Endothelial cell of umbilical vein (primary cell): ENCODE data around the gene SCAMP5. TPM values are rescaled to one million over a fixed set of nuclear protein-coding genes. Genes with fewer than 3 reads are reported as not detected.

Experiments used
- BruUV-seq: library from RNA; stranded (reverse); fragments of 400-500 nt; replicated peaks from 2 replicates; lab custom pipeline; 2021; lab: Mats Ljungman, UMichigan
- CTCF ChIA-PET: fragments of 300-600, 350-600 bp; sonication (Branson Sonifier 250); formaldehyde crosslinking; loops from one replicate; lab custom pipeline; 2021; ENCODE audit warnings: antibody characterized with exemption, inconsistent platforms; lab: Charles Lee
- POLR2A ChIA-PET: fragments of 300-600, 350-600 bp; sonication (Branson Sonifier 250); formaldehyde crosslinking; loops from one replicate; lab custom pipeline; 2021; ENCODE audit warnings: antibody characterized with exemption, inconsistent platforms; lab: Charles Lee
- DNase-seq: peaks from one replicate; pipeline ENCODE4 v3.0.0-alpha.2; 2011; ENCODE audit warnings: low read depth, low spot score
- FAIRE-seq: peaks from 2 replicates; lab custom pipeline; 2011; peaks lifted over from hg19 to GRCh38; lab: Jason Lieb, UNC
- H2AFZ ChIP-seq: 2 replicates; pipeline ENCODE4 v1.6.0; 2012; ENCODE audit warnings: low read depth, low read length, control low read depth, inconsistent platforms
- H3K27ac ChIP-seq: 2 replicates; pipeline ENCODE4 v1.5.1; 2011; ENCODE audit warnings: low read depth, mild to moderate bottlenecking, control low read depth, low read length, moderate library complexity; ENCODE audit not compliant: insufficient read depth
- H3K27me3 ChIP-seq, 2 experiments: 2 replicates each; pipeline versions ENCODE4 v1.6.0 to v1.6.1; 2011; ENCODE audit warnings: low read length in 2 of 2, mixed read lengths in 1 of 2; ENCODE audit not compliant: control insufficient read depth in 2 of 2, insufficient read depth in 2 of 2
- H3K36me3 ChIP-seq, 2 experiments: 2 replicates in 1 of 2; 3 replicates in 1 of 2; pipeline ENCODE4 v1.5.1; 2011; ENCODE audit warnings: low read length in 2 of 2, mild to moderate bottlenecking in 1 of 2, moderate library complexity in 1 of 2; ENCODE audit not compliant: control insufficient read depth in 2 of 2, insufficient read depth in 2 of 2; ENCODE audit errors: extremely low read depth in 1 of 2
- H3K4me1 ChIP-seq: 3 replicates; pipeline ENCODE4 v1.5.1; 2011; ENCODE audit warnings: mild to moderate bottlenecking, low read length; ENCODE audit not compliant: control insufficient read depth, insufficient read depth; ENCODE audit errors: extremely low read depth
- H3K4me2 ChIP-seq: 2 replicates; pipeline ENCODE4 v1.6.1; 2011; ENCODE audit warnings: low read length, control low read depth, mixed read lengths; ENCODE audit not compliant: insufficient read depth
- H3K4me3 ChIP-seq, 3 experiments: fragments of 200-600 bp in 1 of 3; sonication (generic), shearing (Covaris generic) in 1 of 3; replicated peaks in 1 of 3; 2 replicates each; pipeline ENCODE4 v1.5.1; 2011 to 2016; ENCODE audit warnings: control low read depth in 3 of 3, low read length in 3 of 3, mild to moderate bottlenecking in 2 of 3, inconsistent platforms in 1 of 3, low read depth in 1 of 3, moderate library complexity in 1 of 3; ENCODE audit not compliant: insufficient read depth in 1 of 3
- H3K79me2 ChIP-seq: 2 replicates; pipeline ENCODE4 v1.6.0; 2012; ENCODE audit warnings: low read length, inconsistent platforms; ENCODE audit not compliant: control insufficient read depth, insufficient read depth
- H3K9ac ChIP-seq: replicated peaks from 2 replicates; pipeline ENCODE3; 2011; ENCODE audit warnings: low read length, control low read depth; ENCODE audit not compliant: insufficient read depth; ENCODE audit errors: extremely low read depth
- H3K9me1 ChIP-seq: replicated peaks from 3 replicates; pipeline ENCODE4 v1.6.0; 2011; ENCODE audit warnings: mild to moderate bottlenecking, low read length; ENCODE audit not compliant: control insufficient read depth, insufficient read depth; ENCODE audit errors: extremely low read depth
- H3K9me3 ChIP-seq: replicated peaks from 2 replicates; pipeline ENCODE4 v1.5.1; 2012; ENCODE audit warnings: low read length, inconsistent platforms; ENCODE audit not compliant: control insufficient read depth, insufficient read depth
- H4K20me1 ChIP-seq: replicated peaks from 2 replicates; pipeline ENCODE3; 2011; ENCODE audit warnings: mild to moderate bottlenecking, low read length; ENCODE audit not compliant: control insufficient read depth, insufficient read depth; ENCODE audit errors: extremely low read depth
- EZH2 ChIP-seq: IDR thresholded peaks from 2 replicates; pipeline ENCODE4 v1.6.1; 2012; ENCODE audit warnings: borderline replicate concordance, low read depth, mild to moderate bottlenecking, moderate library complexity, low read length, inconsistent platforms; ENCODE audit not compliant: severe bottlenecking
- FOS ChIP-seq: IDR thresholded peaks from 2 replicates; pipeline ENCODE4 v1.6.1; 2011; ENCODE audit warnings: mild to moderate bottlenecking, low read length, moderate library complexity, borderline replicate concordance; ENCODE audit not compliant: insufficient read depth
- GATA2 ChIP-seq: IDR thresholded peaks from 2 replicates; pipeline ENCODE4 v1.7.0; 2011; ENCODE audit warnings: low read depth, mild to moderate bottlenecking, moderate library complexity, mixed read lengths, low read length; ENCODE audit not compliant: insufficient read length, insufficient read depth
- JUN ChIP-seq: IDR thresholded peaks from 2 replicates; pipeline ENCODE4 v1.6.1; 2011; ENCODE audit warnings: borderline replicate concordance, low read depth; ENCODE audit not compliant: insufficient read length, insufficient read depth
- MYC ChIP-seq: IDR thresholded peaks from one replicate; pipeline ENCODE4 v1.6.1; 2011; ENCODE audit warnings: mild to moderate bottlenecking, low read depth, low read length
- POLR2A ChIP-seq: IDR thresholded peaks from 2 replicates; pipeline ENCODE4 v1.6.1; 2012; ENCODE audit warnings: low read depth, mild to moderate bottlenecking, control low read depth, low read length
- POLR2AphosphoS5 ChIP-seq: IDR thresholded peaks from 2 replicates; pipeline ENCODE4 v1.6.1; 2012; ENCODE audit warnings: low read depth, mild to moderate bottlenecking, control low read depth, low read length, moderate library complexity; ENCODE audit not compliant: insufficient read depth
- dilution Hi-C: fragments of 300-500 bp; cut with MboI; formaldehyde crosslinking; loops from one replicate; pipeline ENCODE4 v1.15.0; 2019; ENCODE audit warnings: low sequenced_read_pairs; ENCODE audit not compliant: extremely low pct_ligation_motif_present
- intact Hi-C: fragments of 100-400 bp; cut with micrococcal nuclease; formaldehyde crosslinking; loops from one replicate; pipeline ENCODE4 v1.10.0; 2022
- polyA plus RNA-seq, 4 experiments: library from polyadenylated mRNA; depleted of rRNA in 3 of 4; stranded (reverse) in 3 of 4; unstranded in 1 of 4; fragments of >200 nt; gene quantifications; 2 replicates each; pipeline versions ENCODE4 v1.2.1 to v1.2.3, GENCODE V29; 2011 to 2012; ENCODE audit warnings: missing spikeins in 1 of 4
- total RNA-seq: library from RNA; stranded (reverse); gene quantifications from 2 replicates; pipeline ENCODE4 v1.2.3, GENCODE V29; 2021
- TF ChIP-seq, protein P1 (sequence below): IDR thresholded peaks from 2 replicates; pipeline ENCODE4 v1.6.1; 2011; ENCODE audit not compliant: insufficient read depth, insufficient read length
- TF ChIP-seq, protein P2 (sequence below), 2 donors: IDR thresholded peaks; 1 replicate in 1 of 2; 2 replicates in 1 of 2; pipeline ENCODE4 v1.5.1; 2011; ENCODE audit warnings: low read length in 2 of 2, mild to moderate bottlenecking in 2 of 2, moderate library complexity in 2 of 2, control low read depth in 1 of 2, inconsistent platforms in 1 of 2, low read depth in 1 of 2; ENCODE audit not compliant: insufficient read depth in 1 of 2; ENCODE audit errors: extremely low read depth in 1 of 2

The SCAMP5 gene
- total and polyA plus RNA-seq, 2 donors (not counting 3 experiments of a cell fraction or from before 2014, with no cell fraction given): 1.9 to 6.2 TPM

DNA sequence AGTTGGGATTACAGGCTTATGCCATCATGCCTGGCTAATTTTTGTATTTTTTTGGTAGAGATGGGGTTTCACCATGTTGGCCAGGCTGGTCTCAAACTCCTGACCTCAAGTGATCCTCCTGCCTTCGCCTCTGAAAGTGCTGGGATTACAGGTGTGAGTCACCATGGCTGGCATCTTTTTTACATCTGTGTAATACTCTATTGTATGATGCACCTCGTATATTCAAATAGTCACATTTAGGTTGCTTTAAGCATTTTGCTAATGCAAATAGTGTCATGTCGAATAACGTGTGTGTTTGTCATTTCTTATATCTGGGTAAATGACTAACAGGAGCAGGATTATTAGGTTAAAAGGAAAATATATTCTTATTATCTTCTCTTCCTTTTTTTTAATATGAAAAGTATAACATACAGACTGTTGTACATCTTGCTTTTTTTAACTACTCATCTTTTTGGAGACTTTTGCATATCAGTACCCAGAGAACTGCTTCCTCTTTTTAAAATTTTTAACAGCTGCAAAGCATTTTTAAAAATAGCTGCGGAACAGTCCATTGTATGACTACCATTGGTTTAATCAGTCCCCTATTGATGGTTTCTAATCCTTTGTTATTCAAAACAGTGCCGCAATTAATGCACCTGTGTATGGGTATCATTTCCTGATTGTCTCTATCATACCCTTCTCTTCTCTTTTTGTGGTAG, 13.4 kb downstream of the SCAMP5 start:
- Histone ChIP-seq H3K9ac (no peak overlapping the region), H4K20me1 (no peaks in the 10 kb centered on the region), H3K4me3 (no peak overlapping the region), H3K79me2 (no peaks in the 10 kb centered on the region), H3K9me3 (no peaks in the 10 kb centered on the region), H3K36me3 (no peaks in the 10 kb centered on the region), H3K4me2 (no peak overlapping the region), H3K4me1 (no peaks in the 10 kb centered on the region), H3K9me1 (no peaks in the 10 kb centered on the region), H3K27ac (no peak overlapping the region), H2AFZ (no peak overlapping the region), H3K27me3 (peaks cover 0 to 9% of the 10 kb centered on the region in 2 experiments)
- ChIA-PET CTCF (no interaction called here), POLR2A (no interaction called here)
- no TSS peak for BruUV-seq
- FAIRE-seq (no peak), DNase-seq (no peak)
- TF ChIP-seq FOS: no peak
- no peak for TF ChIP-seq JUN
- TF ChIP-seq MYC: no peak
- TF ChIP-seq EZH2: no peak
- TF ChIP-seq POLR2A: no peak
- TF ChIP-seq GATA2: no peak
- TF ChIP-seq, protein P1, sequence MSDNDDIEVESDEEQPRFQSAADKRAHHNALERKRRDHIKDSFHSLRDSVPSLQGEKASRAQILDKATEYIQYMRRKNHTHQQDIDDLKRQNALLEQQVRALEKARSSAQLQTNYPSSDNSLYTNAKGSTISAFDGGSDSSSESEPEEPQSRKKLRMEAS: no peak
- TF ChIP-seq, protein P2, sequence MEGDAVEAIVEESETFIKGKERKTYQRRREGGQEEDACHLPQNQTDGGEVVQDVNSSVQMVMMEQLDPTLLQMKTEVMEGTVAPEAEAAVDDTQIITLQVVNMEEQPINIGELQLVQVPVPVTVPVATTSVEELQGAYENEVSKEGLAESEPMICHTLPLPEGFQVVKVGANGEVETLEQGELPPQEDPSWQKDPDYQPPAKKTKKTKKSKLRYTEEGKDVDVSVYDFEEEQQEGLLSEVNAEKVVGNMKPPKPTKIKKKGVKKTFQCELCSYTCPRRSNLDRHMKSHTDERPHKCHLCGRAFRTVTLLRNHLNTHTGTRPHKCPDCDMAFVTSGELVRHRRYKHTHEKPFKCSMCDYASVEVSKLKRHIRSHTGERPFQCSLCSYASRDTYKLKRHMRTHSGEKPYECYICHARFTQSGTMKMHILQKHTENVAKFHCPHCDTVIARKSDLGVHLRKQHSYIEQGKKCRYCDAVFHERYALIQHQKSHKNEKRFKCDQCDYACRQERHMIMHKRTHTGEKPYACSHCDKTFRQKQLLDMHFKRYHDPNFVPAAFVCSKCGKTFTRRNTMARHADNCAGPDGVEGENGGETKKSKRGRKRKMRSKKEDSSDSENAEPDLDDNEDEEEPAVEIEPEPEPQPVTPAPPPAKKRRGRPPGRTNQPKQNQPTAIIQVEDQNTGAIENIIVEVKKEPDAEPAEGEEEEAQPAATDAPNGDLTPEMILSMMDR (IDR thresholded peaks at IDR 0.05; ENCODE audit: extremely low read depth in 1 of 2, insufficient read depth in 1 of 2, low read depth in 1 of 2, low read length in 2 of 2): no peak
- no peak for TF ChIP-seq POLR2AphosphoS5
- dilution Hi-C loops (no loop called here), intact Hi-C loops (no loop called here)
